GM19023 (cell line): ENCODE results near the gene MAGI3.

ENCODE experiments used
- ATAC-seq: cut with Tn5 transposase; IDR thresholded peaks from one replicate; pipeline ENCODE4 v1.9.1; 2021; ENCODE audit warnings: mild to moderate bottlenecking, moderate library complexity; ENCODE audit not compliant: unreplicated experiment

Gene MAGI3

DNA sequence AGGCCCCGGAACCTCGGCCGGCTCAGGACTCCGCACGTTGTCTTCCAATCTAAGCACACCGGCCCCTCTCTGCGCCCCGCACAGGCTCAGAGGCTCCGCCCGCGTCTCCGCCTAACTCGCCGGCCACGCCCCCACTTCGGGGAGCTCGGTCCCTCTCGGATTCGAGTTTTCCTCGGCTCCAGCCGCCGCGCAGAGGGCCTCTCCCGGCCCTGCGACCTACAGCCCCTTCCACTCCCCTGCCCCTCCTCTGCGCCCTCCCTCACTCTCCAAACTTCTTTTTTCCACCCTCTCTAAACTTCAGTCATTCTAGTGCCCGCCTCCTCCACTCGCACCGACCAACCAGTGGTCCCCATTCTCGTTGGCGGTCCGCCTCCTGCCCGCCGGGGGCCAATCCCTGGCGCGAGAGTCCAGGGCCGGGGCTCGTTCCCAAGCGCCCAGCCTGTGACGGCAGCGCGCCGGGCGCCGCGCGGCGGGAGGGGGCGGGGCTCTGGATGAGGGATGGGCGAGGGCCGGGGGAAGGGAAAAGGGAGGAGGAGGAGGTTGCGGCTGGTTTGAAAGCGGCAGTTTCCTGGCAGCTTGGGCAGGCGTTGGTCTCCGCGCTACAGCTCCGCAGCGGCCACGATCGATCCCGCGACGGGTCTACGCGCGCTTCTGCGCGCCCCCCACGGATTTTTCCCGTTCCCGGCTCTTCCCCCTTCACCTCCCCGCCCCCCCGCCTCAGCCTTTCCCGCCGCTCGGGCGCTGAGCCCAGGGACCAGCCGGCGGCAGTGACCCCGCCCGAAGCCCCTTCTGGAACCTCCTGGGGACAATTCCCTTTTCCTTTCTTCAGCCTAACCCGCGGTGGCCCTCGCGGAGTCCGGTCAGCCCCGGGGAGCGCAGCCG is at the start of gene MAGI3:
Gene MAGI3 (plus strand): TSS at position 563 of the 882 bp plus-strand sequence. CDS start 519 bp downstream, outside the sequence.
- peak; percentile 99 for ATAC-seq

GRCh38 chr1:113353580-113353979 is 36.7 kb upstream of the MAGI3 start:
- ATAC-seq: no peak

GRCh38 chr1:113363935-113364334 is 26.4 kb upstream of the MAGI3 start:
- no peak for ATAC-seq

- ATAC-seq: no peak
These were observed 21.3 kb upstream of the MAGI3 start for GRCh38 chr1:113369040-113369439.

DNA sequence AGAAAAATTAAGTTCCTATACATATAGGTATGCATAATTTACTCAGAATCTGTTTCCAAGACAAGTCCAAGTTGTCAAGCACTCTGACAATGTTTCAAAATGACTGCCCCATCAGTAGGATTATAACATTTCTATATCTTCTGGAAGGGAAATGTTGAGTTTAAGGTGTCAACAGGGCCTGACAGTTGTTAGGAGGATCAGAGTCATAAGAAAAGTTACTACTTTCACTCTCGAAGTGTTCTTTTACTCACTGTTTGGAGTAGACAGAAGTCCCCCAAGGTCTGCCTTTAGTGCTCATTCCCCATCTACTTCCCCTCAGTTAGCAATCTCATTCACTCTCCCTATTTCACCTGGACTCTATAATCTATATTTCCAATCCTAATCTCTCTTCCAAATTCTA is 20.6 kb upstream of the MAGI3 start:
- no peak for ATAC-seq

DNA sequence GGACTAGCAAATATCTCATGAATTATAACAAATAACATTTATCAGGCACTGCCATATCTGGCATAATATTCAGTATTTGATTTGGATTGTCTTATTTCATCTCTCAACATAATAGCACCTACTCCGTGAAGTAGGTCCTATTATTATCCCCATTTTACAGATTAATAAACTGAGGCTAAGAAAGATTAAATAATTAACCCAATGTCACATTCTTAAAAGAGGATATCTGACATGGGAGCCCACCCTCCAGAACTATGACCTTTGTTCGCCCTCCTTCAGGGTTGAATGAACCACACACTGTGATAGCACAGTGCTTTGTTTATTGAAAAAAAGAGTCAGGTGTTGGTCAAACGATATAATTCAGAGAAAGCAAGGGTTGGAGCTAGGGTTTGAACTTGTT is 19.4 kb upstream of the MAGI3 start:
- no peak for ATAC-seq

DNA sequence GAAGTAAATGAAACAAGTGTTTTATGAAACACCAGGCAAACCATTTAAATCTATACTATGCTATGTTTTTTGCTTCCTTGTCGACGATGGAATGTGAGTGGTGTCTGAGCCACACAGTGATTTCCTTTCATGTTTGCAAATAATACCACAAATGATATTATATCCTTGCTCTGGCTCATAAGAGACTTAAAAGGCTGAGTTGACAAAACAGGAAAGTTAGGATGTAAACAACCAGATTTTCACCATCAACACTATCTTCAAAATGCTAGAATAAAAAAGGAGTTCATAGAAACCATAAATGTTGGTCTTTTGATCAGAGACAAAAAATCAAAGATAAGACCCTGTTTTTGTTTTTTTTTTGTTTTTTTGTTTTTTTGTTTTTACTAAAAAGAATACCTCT is 17.8 kb upstream of the MAGI3 start:
- no peak for ATAC-seq

DNA sequence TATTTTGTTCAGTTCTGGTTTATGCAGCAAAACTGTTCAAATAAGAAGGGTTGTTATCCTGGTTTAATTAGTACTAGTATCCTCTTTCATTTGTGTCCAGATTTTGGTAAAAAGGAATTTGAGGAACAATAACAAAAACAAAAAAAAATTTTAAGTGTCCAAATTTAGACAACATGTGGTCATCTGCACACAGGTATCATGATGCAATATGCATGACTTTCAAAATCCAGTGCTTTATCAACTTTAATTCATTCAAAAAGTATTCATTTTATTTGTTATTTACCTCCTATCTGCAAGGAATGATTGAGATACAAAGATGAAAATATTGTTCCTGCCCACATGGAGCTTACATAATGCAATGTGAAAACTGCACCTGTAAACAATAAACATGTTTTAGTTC is 16.7 kb upstream of the MAGI3 start:
- no peak for ATAC-seq

GRCh38 chr1:113375878-113376277 is 14.4 kb upstream of the MAGI3 start:
- ATAC-seq: no peak

- no peak for ATAC-seq
These were observed 10.2 kb upstream of the MAGI3 start for GRCh38 chr1:113380075-113380474.

DNA sequence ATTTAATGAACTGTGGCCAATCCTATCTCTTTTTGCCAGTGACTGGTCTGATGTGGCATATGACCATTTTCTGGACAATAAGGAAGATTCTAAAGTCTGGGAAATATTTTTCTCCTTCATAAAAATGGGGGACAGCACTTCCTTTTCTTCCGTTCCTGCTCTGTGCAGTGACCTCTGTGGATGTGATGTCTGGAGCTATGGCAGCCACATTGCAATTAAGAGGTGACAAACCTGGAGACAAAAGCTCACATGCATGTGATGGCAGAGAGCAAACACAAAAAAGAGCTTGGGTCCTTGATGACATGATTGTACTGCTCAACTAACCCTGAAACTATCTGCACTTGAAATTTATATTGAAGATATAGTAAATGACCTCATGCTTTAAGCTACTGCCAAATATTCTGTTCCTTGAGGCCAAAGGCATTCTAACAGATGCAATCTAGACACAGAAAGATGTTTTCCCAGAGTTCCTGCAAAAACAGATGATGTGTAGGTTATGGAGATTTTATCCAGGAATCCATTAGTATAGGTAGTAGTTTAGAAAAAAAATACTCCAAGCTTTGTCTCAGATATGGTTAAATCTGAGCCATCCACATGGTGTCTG is 2.2 kb upstream of the MAGI3 start:
- ATAC-seq: no peak

DNA sequence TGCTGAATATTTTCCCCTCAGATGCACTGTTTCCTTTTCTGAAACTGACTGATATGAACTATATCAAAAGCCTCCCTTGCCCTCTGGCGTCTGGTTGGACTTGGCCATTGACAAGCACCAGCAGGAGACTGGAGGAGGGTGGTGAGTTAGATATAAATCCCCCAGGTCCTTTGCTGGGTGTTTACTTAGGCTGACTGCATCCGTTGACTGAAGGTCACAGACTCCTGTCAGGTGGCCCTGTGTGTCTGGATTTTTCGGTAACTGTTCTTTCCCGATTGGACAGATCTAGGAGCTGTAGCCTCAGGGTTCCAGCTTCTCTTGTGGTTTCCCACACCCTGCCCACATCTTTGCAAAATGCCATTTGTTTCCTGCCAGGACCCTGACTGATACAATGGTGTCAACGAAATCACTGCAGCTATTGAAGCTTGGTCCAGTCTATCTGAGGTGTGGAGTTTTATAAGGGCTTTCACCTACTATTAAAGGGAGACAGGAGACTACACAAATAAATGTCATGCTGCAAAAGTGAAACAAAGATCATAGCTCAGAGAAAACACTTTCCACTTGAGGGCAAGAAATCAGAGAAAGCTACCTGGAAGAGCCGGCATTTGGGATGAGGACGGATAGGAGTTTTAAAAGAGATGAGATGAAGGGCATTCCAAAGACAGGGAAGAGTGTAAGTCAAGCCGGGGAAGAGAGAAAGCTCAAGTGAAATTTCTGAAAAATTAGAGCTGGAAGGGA is 1.5 kb upstream of the MAGI3 start:
- ATAC-seq: no peak

GRCh38 chr1:113389359-113389952 is 859 bp upstream of the MAGI3 start:
- no peak for ATAC-seq

DNA sequence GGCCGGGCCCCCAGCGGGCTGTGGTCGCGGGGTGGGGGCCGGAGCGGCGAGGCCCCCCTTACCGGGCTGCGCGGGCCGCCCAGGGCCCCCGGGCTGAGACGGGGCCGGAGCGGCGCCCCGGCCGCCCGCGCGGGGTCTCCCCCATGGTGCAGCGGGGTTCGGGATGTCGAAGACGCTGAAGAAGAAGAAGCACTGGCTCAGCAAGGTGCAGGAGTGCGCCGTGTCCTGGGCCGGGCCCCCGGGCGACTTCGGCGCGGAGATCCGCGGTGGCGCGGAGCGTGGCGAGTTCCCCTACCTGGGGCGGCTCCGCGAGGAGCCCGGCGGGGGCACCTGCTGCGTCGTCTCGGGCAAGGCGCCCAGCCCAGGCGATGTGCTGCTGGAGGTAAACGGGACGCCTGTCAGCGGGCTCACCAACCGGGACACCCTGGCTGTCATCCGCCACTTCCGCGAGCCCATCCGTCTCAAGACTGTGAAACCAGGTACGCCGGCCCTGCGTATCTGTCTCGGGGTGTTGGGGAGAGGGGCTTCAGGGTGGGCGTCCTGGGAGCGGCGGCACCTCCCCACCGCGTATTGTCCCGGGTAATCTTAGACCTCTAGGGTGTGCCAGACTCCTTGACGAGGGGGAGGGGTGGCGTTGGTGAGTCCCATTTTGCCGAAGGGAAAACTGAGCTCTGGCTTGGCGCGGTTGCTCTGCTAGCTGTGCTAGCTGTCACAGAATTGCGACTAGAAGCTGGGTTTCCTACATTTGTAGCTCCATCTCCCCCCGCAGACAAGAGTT is 745 bp downstream of the MAGI3 start:
- peak; percentile 12 for ATAC-seq

DNA sequence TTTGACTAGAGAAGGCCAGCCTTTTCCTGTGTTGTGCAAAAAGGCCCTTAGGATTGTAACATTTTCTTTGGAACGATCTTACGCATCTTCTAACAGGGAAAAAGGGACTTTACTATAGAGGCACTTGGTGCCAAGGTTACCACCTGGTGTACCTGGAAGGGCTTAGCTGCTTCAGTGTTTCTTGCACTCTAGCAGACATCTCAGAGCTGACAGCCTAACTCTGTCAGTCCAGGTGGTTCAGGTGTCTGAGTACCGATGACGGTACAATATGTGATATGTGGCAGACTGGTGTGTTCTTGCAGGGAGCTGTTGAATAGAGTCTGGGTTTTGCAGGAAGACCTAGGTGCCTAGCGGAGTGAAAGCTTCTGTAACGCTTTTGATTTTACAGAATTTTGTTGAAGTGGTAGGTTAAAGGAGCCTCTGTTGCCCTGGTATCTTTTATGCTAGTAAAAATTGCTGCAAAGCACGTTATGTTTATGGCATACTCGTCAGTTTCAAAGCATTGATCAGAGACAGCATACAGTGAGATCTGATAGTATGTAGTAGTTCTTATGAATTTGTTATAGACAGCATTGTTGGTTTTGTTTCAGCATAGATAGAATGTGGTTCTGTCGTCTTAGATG is 1.4 kb downstream of the MAGI3 start:
- no peak for ATAC-seq

- ATAC-seq: no peak
These were observed 2.3 kb downstream of the MAGI3 start for GRCh38 chr1:113392541-113393128.

DNA sequence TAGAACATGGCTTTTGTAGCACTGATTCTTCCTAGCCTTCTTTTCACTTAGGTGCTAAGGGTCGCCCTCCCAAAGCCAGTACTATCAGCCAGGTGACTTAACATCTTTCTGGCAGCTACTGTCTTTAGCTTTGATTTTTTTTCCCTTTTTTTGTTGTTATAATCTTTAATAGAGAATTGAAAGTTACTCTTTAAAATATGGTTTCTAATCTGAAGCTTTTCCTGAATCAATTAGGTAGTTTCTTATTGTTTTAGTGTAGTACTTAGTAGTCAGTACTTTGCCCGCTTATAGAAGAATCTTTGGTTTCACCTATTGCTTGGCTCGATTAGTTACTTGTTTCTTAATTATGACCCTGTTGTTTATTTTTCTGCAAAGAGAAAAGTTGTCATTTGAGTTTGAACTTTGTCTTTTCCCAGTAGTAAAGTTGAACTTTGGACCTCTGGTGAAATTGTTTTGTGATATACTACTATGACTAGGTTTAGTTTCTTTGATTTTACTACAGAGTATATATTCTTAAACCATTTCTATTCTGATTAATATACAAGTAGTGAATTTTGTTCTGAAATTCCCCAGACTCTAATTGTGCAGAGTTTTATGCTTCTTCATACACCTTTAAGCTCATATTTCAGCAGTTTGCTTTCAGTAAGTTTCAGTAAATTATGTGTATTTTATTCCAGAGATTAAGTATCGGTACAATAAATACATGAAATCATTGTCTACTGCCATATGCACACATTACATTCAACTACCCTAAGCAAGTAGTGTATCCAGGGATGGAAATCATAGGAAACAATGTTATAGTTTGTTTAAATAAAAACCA is 3.9 kb downstream of the MAGI3 start:
- ATAC-seq: no peak

GRCh38 chr1:113394863-113395259 is 4.5 kb downstream of the MAGI3 start:
- no peak for ATAC-seq

- ATAC-seq: no peak
These were observed 5.8 kb downstream of the MAGI3 start for GRCh38 chr1:113396102-113396501.
